A549 (cell line): ENCODE data around the gene TNS3. TPM values are rescaled to one million over a fixed set of nuclear protein-coding genes. Genes with fewer than 3 reads are reported as not detected.
A peak's percentile ranks its signal among the peaks of the same experiment; 100 is the strongest.

Experiments used
- ATAC-seq, 2 experiments: fragments of 200-7000 bp in 1 of 2; fragments of >200 bp in 1 of 2; cut with Nextera tagmentation in 1 of 2; cut with Tn5 transposase in 1 of 2; 3 replicates each; pipeline versions ENCODE4 v1.8.0 to v1.9.1; 2018 to 2020; ENCODE audit warnings: mild to moderate bottlenecking in 1 of 2, moderate library complexity in 1 of 2
- CTCF ChIA-PET: fragments of 300-600 bp; sonication (Branson Sonifier 250); formaldehyde crosslinking; extraction: SDS; loops from one replicate; lab custom pipeline; 2021; ENCODE audit warnings: antibody characterized with exemption, inconsistent platforms; lab: Yijun Ruan, JAX
- POLR2A ChIA-PET: fragments of 350-600 bp; formaldehyde crosslinking; extraction: SDS; loops from one replicate; lab custom pipeline; 2021; ENCODE audit warnings: antibody characterized with exemption, inconsistent platforms; lab: Yijun Ruan, JAX
- DNase-seq, 2 experiments: peaks; one replicate each; pipeline versions ENCODE4 v3.0.0 to v3.0.0-alpha.2; 2011 to 2016; ENCODE audit warnings: low read depth in 1 of 2, low spot score in 1 of 2
- FAIRE-seq: peaks from 2 replicates; lab custom pipeline; 2011; peaks lifted over from hg19 to GRCh38; lab: Jason Lieb, UNC
- H3K27ac ChIP-seq, 2 experiments: fragments of >200 bp; sonication (Bioruptor Twin); formaldehyde crosslinking; 3 replicates each; pipeline ENCODE4 v1.5.1; 2016 to 2017
- H3K4me1 ChIP-seq: fragments of >200 bp; sonication (Bioruptor Twin); formaldehyde crosslinking; 3 replicates; pipeline ENCODE4 v1.6.1; 2016
- H3K4me2 ChIP-seq: fragments of >200 bp; sonication (Bioruptor Twin); formaldehyde crosslinking; 3 replicates; pipeline ENCODE4 v1.6.1; 2016
- H3K4me3 ChIP-seq: fragments of >200 bp; sonication (Bioruptor Twin); formaldehyde crosslinking; 3 replicates; pipeline ENCODE4 v1.5.1; 2016
- H3K9me3 ChIP-seq: fragments of >200 bp; sonication (Bioruptor Twin); formaldehyde crosslinking; 3 replicates; pipeline ENCODE4 v1.6.1; 2016
- ATOH8 ChIP-seq: fragments of 250-450 bp; sonication (Bioruptor Pico); IDR thresholded peaks from 2 replicates; pipeline ENCODE4 v1.5.0; 2020; ENCODE audit warnings: low read depth, mild to moderate bottlenecking, moderate library complexity
- BHLHE40 ChIP-seq: IDR thresholded peaks from 2 replicates; pipeline ENCODE4 v1.6.1; 2012; ENCODE audit warnings: low read depth, low read length, inconsistent platforms
- CBX2 ChIP-seq: fragments of 200-600 bp; sonication (generic); IDR thresholded peaks from 2 replicates; pipeline ENCODE4 v1.6.1; 2016; ENCODE audit warnings: low read depth, mild to moderate bottlenecking, borderline replicate concordance
- E2F6 ChIP-seq: IDR thresholded peaks from 2 replicates; pipeline ENCODE4 v1.6.1; 2012; ENCODE audit warnings: low read depth, borderline replicate concordance
- EP300 ChIP-seq, 2 experiments: fragments of >200 bp; sonication (Bioruptor Twin); formaldehyde crosslinking; IDR thresholded peaks; 2 replicates in 1 of 2; 3 replicates in 1 of 2; pipeline ENCODE4 v1.6.1; 2016 to 2017
- ESRRA ChIP-seq: fragments of 150-350 bp; IDR thresholded peaks from 2 replicates; pipeline ENCODE4 v1.6.1; 2014; ENCODE audit warnings: mild to moderate bottlenecking, low read length, borderline replicate concordance
- FOXS1 ChIP-seq: fragments of 250-450 bp; sonication (Bioruptor Pico); IDR thresholded peaks from 2 replicates; pipeline ENCODE4 v1.5.0; 2020; ENCODE audit warnings: mild to moderate bottlenecking, moderate library complexity
- GATA3 ChIP-seq: IDR thresholded peaks from 2 replicates; pipeline ENCODE4 v1.6.1; 2012; ENCODE audit warnings: borderline replicate concordance
- HOXB13 ChIP-seq: fragments of 250-450 bp; sonication (Bioruptor Pico); IDR thresholded peaks from 2 replicates; pipeline ENCODE4 v1.5.0; 2020; ENCODE audit warnings: low read depth, mild to moderate bottlenecking, moderate library complexity
- JUN ChIP-seq, 2 experiments: fragments of >200 bp; sonication (Bioruptor Twin); formaldehyde crosslinking; IDR thresholded peaks; 2 replicates in 1 of 2; 3 replicates in 1 of 2; pipeline ENCODE4 v1.6.1; 2016 to 2017
- MAFK ChIP-seq: fragments of 450-650 bp; IDR thresholded peaks from 2 replicates; pipeline ENCODE4 v1.6.1; 2014; ENCODE audit not compliant: partially characterized antibody
- MAX ChIP-seq: IDR thresholded peaks from 2 replicates; pipeline ENCODE4 v1.6.1; 2012
- NFE2L2 ChIP-seq: fragments of 150-350 bp; conservative IDR thresholded peaks from 2 replicates; pipeline ENCODE4 v1.6.1; 2014; ENCODE audit warnings: low read length
- NR3C1 ChIP-seq: fragments of >200 bp; sonication (Bioruptor Twin); formaldehyde crosslinking; IDR thresholded peaks from 3 replicates; pipeline ENCODE4 v1.6.1; 2017
- PHF8 ChIP-seq: fragments of 200-600 bp; sonication (generic); IDR thresholded peaks from 2 replicates; pipeline ENCODE4 v1.6.1; 2016; ENCODE audit warnings: low read depth, mild to moderate bottlenecking, antibody characterized with exemption, moderate library complexity, borderline replicate concordance
- POLR2A ChIP-seq: IDR thresholded peaks from 2 replicates; pipeline ENCODE4 v1.6.1; 2012; ENCODE audit warnings: mild to moderate bottlenecking, low read length
- POLR2AphosphoS2 ChIP-seq: conservative IDR thresholded peaks from 2 replicates; pipeline ENCODE4 v1.6.1; 2012; ENCODE audit warnings: low read length, improper control_type of control experiment, inconsistent platforms
- RAD21 ChIP-seq, 2 experiments: fragments of >200 bp in 1 of 2; sonication (Bioruptor Twin) in 1 of 2; formaldehyde crosslinking in 1 of 2; IDR thresholded peaks in 1 of 2; conservative IDR thresholded peaks in 1 of 2; 2 replicates in 1 of 2; 3 replicates in 1 of 2; pipeline ENCODE4 v1.6.1; 2012 to 2018; ENCODE audit warnings: inconsistent platforms in 1 of 2
- SMC3 ChIP-seq: fragments of >200 bp; sonication (Bioruptor Twin); formaldehyde crosslinking; IDR thresholded peaks from 3 replicates; pipeline ENCODE4 v1.6.1; 2018; ENCODE audit warnings: inconsistent platforms
- SREBF2 ChIP-seq: fragments of 450-650 bp; IDR thresholded peaks from 2 replicates; pipeline ENCODE4 v1.6.1; 2014; ENCODE audit warnings: mild to moderate bottlenecking, moderate library complexity
- TFCP2L1 ChIP-seq: fragments of 250-450 bp; sonication (Bioruptor Pico); IDR thresholded peaks from 2 replicates; pipeline ENCODE4 v1.5.0; 2021; ENCODE audit warnings: mild to moderate bottlenecking
- TP53 ChIP-seq: fragments of 250-450 bp; sonication (Bioruptor Pico); IDR thresholded peaks from 2 replicates; pipeline ENCODE4 v1.5.0; 2021; ENCODE audit warnings: mild to moderate bottlenecking, moderate library complexity
- ZFP36 ChIP-seq: fragments of 450-650 bp; IDR thresholded peaks from 2 replicates; pipeline ENCODE4 v1.6.1; 2014; ENCODE audit warnings: borderline replicate concordance; ENCODE audit not compliant: partially characterized antibody
- WGBS: methylation state at CpG from one replicate; pipeline ENCODE4 v1.1.6; 2017; ENCODE audit errors: missing lambda C conversion rate; 5-methylcytosine and 5-hydroxymethylcytosine counted together
- polyA plus RNA-seq, 4 experiments: library from polyadenylated mRNA; depleted of rRNA in 3 of 4; stranded (reverse); fragments of >200 nt; fragmentation: RNase III in 1 of 4; extraction: RNeasy Plus Mini Kit Qiagen cat#74134 plus additional on column Dnase treatment in 1 of 4; gene quantifications; 2 replicates in 3 of 4; 3 replicates in 1 of 4; pipeline ENCODE4 v1.2.3, GENCODE V29; 2011 to 2017
- TF ChIP-seq, protein P1 (sequence below): fragments of 200-600 bp; sonication (generic); IDR thresholded peaks from 2 replicates; pipeline ENCODE4 v1.6.1; 2016; ENCODE audit warnings: antibody characterized with exemption, mild to moderate bottlenecking, moderate library complexity

TNS3 gene
- polyA plus RNA-seq, 2 of the 4 experiments (the other 2 are of a cell fraction) = 107 to 134 TPM

DNA sequence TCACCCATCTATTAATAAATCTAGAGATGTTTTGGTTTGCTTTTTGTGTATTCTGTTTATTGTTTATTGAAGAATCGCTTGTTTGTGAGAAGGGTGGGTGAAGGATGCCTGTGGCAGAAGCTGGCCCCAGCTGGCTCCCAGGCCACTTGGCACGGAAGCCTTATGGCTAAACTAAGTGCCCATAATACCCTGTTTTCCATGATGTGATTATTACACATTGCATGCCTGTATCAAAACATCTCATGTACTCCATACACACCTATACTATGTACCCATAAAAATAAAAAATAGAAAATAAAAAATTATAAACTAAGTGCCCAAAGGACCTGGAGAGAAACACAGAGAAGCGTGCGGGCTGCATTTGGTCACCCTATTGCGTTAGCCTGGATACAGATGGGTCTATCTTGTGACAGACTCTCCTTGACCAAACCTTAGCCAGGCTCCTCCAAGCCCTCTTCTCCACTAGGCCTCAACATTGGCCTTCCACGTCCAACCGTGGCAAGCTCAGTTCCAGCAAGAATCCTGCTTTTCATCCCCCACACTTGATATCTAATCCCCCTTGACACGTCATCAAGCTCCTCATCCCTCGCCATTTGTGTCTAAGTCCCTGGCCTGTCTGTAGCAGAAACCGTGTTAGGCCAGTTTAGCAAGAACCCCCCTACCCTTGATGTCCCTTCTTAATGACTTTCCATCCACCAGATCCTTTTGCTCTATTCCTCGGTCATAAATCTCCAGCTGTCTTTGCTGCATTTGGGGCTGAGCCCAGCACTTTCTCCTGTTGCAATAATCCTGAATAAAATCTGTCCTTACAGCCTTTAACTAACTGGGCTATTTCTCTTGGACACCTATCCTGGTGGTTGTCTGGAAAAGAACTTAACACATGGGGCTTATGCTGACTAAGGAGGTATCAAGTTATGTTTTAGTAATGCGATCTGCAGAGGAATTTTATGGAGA is 245.2 kb downstream of the TNS3 start:
- Histone ChIP-seq H3K4me3 (no peak overlapping the region), H3K4me2 (no peak overlapping the region), H3K4me1 (peaks cover 29% of the 10 kb centered on the region; the same call in 2 of the 3 replicates), H3K9me3 (no peaks in the 10 kb centered on the region), H3K27ac (no peak overlapping the region)
- no peak for FAIRE-seq
- TF ChIP-seq MAX (no peak), POLR2AphosphoS2 (0 out of 2 replicates have a peak, but pooled peaks have one; percentile 57), POLR2A (no peak), CBX2 (no peak), TFCP2L1 (no peak), NR3C1 (no peak), HOXB13 (CRISPR knock-in tag) (no peak), SMC3 (no peak), JUN (IDR thresholded peaks at IDR 0.05) (peak in 1 of 2 experiments; percentile 22; a peak in 1 of 5 replicates), RAD21 (conservative IDR thresholded peaks at IDR 0.05 in 1 of 2, IDR thresholded peaks at IDR 0.05 in 1 of 2) (no peak), PHF8 (no peak), NFE2L2 (no peak), MAFK (peak; percentile 8), EP300 (IDR thresholded peaks at IDR 0.05) (no peak), BHLHE40 (no peak), TP53 (CRISPR knock-in tag) (no peak), GATA3 (no peak), FOXS1 (CRISPR knock-in tag) (no peak)
- TF ChIP-seq, protein P1, sequence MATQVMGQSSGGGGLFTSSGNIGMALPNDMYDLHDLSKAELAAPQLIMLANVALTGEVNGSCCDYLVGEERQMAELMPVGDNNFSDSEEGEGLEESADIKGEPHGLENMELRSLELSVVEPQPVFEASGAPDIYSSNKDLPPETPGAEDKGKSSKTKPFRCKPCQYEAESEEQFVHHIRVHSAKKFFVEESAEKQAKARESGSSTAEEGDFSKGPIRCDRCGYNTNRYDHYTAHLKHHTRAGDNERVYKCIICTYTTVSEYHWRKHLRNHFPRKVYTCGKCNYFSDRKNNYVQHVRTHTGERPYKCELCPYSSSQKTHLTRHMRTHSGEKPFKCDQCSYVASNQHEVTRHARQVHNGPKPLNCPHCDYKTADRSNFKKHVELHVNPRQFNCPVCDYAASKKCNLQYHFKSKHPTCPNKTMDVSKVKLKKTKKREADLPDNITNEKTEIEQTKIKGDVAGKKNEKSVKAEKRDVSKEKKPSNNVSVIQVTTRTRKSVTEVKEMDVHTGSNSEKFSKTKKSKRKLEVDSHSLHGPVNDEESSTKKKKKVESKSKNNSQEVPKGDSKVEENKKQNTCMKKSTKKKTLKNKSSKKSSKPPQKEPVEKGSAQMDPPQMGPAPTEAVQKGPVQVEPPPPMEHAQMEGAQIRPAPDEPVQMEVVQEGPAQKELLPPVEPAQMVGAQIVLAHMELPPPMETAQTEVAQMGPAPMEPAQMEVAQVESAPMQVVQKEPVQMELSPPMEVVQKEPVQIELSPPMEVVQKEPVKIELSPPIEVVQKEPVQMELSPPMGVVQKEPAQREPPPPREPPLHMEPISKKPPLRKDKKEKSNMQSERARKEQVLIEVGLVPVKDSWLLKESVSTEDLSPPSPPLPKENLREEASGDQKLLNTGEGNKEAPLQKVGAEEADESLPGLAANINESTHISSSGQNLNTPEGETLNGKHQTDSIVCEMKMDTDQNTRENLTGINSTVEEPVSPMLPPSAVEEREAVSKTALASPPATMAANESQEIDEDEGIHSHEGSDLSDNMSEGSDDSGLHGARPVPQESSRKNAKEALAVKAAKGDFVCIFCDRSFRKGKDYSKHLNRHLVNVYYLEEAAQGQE = no peak
- 93% methylated on average over 12 of the region's 12 CpGs for WGBS
- no peak for DNase-seq
- ChIA-PET CTCF (interaction anchor here (0.5 to 1.8 kb wide), 3 partner anchors 8 to 70 kb away, joined by 4 to 9 read pairs (median 5); no protein-coding TSS in a partner anchor), POLR2A (no interaction called here)
- no peak for ATAC-seq

DNA sequence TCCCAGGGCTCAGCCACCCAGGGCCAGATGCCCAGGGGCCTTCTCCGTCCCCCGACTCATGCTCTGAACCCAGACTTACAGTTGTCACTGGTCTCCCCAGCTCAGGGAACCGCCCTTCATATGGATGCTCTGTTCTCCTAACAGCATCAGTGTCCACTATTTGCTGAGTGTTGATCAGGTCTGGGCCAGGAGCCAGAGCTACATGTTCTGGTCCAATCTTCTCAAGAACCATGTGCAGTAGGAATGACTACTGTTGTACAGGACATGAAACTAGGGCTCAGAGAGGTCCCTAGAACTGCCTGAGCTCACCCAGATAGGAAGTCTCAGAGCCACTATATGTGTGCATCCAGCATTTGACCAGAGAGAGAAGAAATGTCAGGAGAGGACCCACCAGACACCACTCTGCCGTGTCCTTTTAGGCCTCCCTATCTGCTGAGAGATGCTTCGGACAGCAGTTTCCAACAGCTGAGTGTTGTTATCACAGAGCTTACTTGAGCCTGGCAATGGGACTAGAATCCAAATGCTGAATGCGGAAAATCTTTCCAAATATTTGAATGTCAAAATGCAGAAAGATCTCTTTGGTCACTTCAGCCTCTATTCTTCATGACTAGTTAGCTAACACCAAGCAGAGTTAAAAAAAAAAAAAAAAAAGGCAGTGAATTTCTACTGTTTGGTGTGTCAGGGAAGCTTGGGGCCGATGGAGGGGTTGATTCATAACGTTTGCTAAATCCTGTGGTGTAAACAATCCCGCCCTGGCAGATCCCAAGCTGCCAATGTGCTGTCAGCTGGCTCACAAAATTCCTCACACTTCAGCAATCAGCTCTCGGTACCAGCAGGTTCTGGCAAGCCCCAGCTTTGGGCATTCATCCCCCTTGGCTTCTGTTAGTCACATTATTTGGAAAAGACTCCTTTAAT is 246.1 kb downstream of the TNS3 start:
- DNase-seq = no peak

More for the DNA sequence above, 246.1 kb downstream of the TNS3 start:
- Histone ChIP-seq H3K4me3 (no peak overlapping the region), H3K4me1 (peaks cover 25% of the 10 kb centered on the region; the same call in 2 of the 3 replicates), H3K4me2 (no peak overlapping the region), H3K9me3 (no peaks in the 10 kb centered on the region), H3K27ac (no peak overlapping the region)
- 76% methylated on average over 10 of the region's 10 CpGs for WGBS
- ChIA-PET CTCF (interaction anchor here (1.2 to 1.8 kb wide), 3 partner anchors 9 to 81 kb away, joined by 4 to 9 read pairs (median 5); no protein-coding TSS in a partner anchor), POLR2A (no interaction called here)
- TF ChIP-seq ZFP36 = no peak
- TF ChIP-seq MAX = no peak
- no peak for TF ChIP-seq MAFK
- TF ChIP-seq SREBF2 = no peak
- TF ChIP-seq POLR2A = no peak
- no peak for TF ChIP-seq ESRRA
- no peak for TF ChIP-seq E2F6
- TF ChIP-seq ATOH8 = no peak
- ATAC-seq (no peak), FAIRE-seq (no peak)
